Neural progenitor cell (in vitro differentiated cells): Measurements from ENCODE around the gene ST6GAL1.
"Not testable (repeated sequence)": the region's sequence is repeated elsewhere in the genome, so short reads cannot be mapped to it uniquely, and the experiment has no call there.

Experiments used
- CTCF ChIP-seq: fragments of 200-600 bp; sonication (generic); IDR thresholded peaks from 2 replicates; pipeline ENCODE4 v1.5.1; 2017; ENCODE audit warnings: antibody characterized with exemption, mild to moderate bottlenecking
- EZH2 ChIP-seq: fragments of 200-600 bp; sonication (generic); IDR thresholded peaks from 2 replicates; pipeline ENCODE4 v1.6.1; 2017; ENCODE audit warnings: antibody characterized with exemption, mild to moderate bottlenecking, moderate library complexity
- EZH2phosphoT487 ChIP-seq: fragments of 200-600 bp; sonication (generic); IDR thresholded peaks from 2 replicates; pipeline ENCODE4 v1.6.1; 2017; ENCODE audit warnings: antibody characterized with exemption

GRCh38 chr3:186907075-186907474, 23.3 kb upstream of the ST6GAL1 start:
- not testable (repeated sequence) for TF ChIP-seq CTCF, EZH2, EZH2phosphoT487
